Panc1 (cell line): ENCODE data around the gene GALNT11.

ENCODE experiments used
- SIN3A ChIP-seq: IDR thresholded peaks from 2 replicates; pipeline ENCODE4 v1.6.1; 2012; ENCODE audit warnings: low read depth, mild to moderate bottlenecking, low read length, moderate library complexity, borderline replicate concordance; ENCODE audit not compliant: insufficient read depth
- TF ChIP-seq, protein P1 (sequence below): fragments of 450-650 bp; IDR thresholded peaks from 2 replicates; pipeline ENCODE4 v1.5.1; 2017; ENCODE audit warnings: mild to moderate bottlenecking

DNA sequence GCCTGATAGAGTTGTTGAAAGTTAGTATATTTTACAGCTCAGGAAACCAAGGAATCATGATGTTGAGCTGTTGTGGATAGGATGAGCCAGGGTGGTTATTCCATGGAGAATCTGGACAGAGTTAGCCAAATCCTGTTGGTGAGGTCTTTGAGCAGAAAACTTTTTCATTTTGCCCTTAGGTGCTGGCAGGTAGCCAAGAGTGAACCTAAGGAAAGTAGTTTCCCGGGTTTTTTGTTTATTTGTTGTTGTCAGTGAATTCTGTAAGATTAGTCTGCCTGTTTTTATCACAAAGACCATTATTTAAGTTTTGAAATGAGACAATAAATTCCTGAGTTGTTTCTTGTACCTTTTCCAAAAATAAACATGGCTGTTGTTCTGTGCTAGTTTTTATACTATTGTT lies 61.0 kb downstream of the GALNT11 start:
- no peak for TF ChIP-seq SIN3A
- TF ChIP-seq, protein P1, sequence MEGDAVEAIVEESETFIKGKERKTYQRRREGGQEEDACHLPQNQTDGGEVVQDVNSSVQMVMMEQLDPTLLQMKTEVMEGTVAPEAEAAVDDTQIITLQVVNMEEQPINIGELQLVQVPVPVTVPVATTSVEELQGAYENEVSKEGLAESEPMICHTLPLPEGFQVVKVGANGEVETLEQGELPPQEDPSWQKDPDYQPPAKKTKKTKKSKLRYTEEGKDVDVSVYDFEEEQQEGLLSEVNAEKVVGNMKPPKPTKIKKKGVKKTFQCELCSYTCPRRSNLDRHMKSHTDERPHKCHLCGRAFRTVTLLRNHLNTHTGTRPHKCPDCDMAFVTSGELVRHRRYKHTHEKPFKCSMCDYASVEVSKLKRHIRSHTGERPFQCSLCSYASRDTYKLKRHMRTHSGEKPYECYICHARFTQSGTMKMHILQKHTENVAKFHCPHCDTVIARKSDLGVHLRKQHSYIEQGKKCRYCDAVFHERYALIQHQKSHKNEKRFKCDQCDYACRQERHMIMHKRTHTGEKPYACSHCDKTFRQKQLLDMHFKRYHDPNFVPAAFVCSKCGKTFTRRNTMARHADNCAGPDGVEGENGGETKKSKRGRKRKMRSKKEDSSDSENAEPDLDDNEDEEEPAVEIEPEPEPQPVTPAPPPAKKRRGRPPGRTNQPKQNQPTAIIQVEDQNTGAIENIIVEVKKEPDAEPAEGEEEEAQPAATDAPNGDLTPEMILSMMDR: no peak
